Ishikawa (cell line): ENCODE data around the gene EDARADD.

Experiments used
- CEBPB ChIP-seq: IDR thresholded peaks from 2 replicates; pipeline ENCODE4 v1.6.1; 2012
- CREB1 ChIP-seq: IDR thresholded peaks from 2 replicates; pipeline ENCODE4 v1.6.1; 2012; ENCODE audit warnings: low read depth
- EGR1 ChIP-seq: IDR thresholded peaks from 2 replicates; pipeline ENCODE4 v1.6.1; 2012
- EP300 ChIP-seq: IDR thresholded peaks from 2 replicates; pipeline ENCODE4 v1.6.1; 2012; ENCODE audit warnings: borderline replicate concordance
- FOXM1 ChIP-seq: IDR thresholded peaks from 2 replicates; pipeline ENCODE4 v1.6.1; 2012; ENCODE audit warnings: low read depth, borderline replicate concordance
- MAX ChIP-seq: IDR thresholded peaks from 2 replicates; pipeline ENCODE4 v1.6.1; 2012
- NFIC ChIP-seq: IDR thresholded peaks from 2 replicates; pipeline ENCODE4 v1.6.1; 2012
- RAD21 ChIP-seq: IDR thresholded peaks from 2 replicates; pipeline ENCODE4 v1.6.1; 2012; ENCODE audit warnings: low read depth
- REST ChIP-seq: IDR thresholded peaks from 2 replicates; pipeline ENCODE4 v1.6.1; 2012; ENCODE audit warnings: low read depth, mild to moderate bottlenecking
- TAF1 ChIP-seq: IDR thresholded peaks from 2 replicates; pipeline ENCODE4 v1.6.1; 2012; ENCODE audit warnings: low read depth, mild to moderate bottlenecking
- TCF12 ChIP-seq: IDR thresholded peaks from 2 replicates; pipeline ENCODE4 v1.6.1; 2012; ENCODE audit warnings: low read depth
- TEAD4 ChIP-seq: IDR thresholded peaks from 2 replicates; pipeline ENCODE4 v1.6.1; 2012
- USF1 ChIP-seq: IDR thresholded peaks from 2 replicates; pipeline ENCODE4 v1.6.1; 2012
- YY1 ChIP-seq: IDR thresholded peaks from 2 replicates; pipeline ENCODE4 v1.6.1; 2012; ENCODE audit warnings: low read depth

EDARADD gene

GRCh38 chr1:236458996-236459395 is 64.9 kb downstream of the EDARADD start:
- TF ChIP-seq USF1 (no peak), YY1 (no peak), TEAD4 (no peak)

GRCh38 chr1:236460103-236460502 is 66.0 kb downstream of the EDARADD start:
- no peak for TF ChIP-seq FOXM1
- TF ChIP-seq TCF12: no peak

- no peak for TF ChIP-seq EGR1
- TF ChIP-seq TAF1: no peak
- TF ChIP-seq REST: no peak
- no peak for TF ChIP-seq NFIC
- TF ChIP-seq USF1: no peak
- no peak for TF ChIP-seq FOXM1
Observed at GRCh38 chr1:236465231-236465958, 71.3 kb downstream of the EDARADD start.

- TF ChIP-seq YY1: no peak
- no peak for TF ChIP-seq USF1
- TF ChIP-seq REST: no peak
- TF ChIP-seq NFIC: no peak
Observed at GRCh38 chr1:236465959-236466303, 71.8 kb downstream of the EDARADD start.

- TF ChIP-seq FOXM1 (no peak), CEBPB (no peak), MAX (no peak), RAD21 (no peak), TCF12 (no peak), REST (no peak), YY1 (no peak), USF1 (no peak)
Observed at GRCh38 chr1:236467327-236467641, 73.2 kb downstream of the EDARADD start.

GRCh38 chr1:236468625-236469024 is 74.5 kb downstream of the EDARADD start:
- TF ChIP-seq RAD21 (no peak), CREB1 (no peak), MAX (no peak), EP300 (no peak), TAF1 (no peak)
